Neuronal stem cell (in vitro differentiated cells): ENCODE measurements around the gene MARK4.

ENCODE experiments used
- DNase-seq: peaks from one replicate; pipeline ENCODE4 v3.0.0-alpha.2; 2013; ENCODE audit warnings: low spot score
- H2AFZ ChIP-seq: one replicate; pipeline ENCODE4 v1.6.1; 2013; ENCODE audit warnings: mild to moderate bottlenecking, low read length, inconsistent platforms
- H2AK5ac ChIP-seq: 2 replicates; pipeline ENCODE4 v1.6.1; 2013; ENCODE audit warnings: low read depth, mild to moderate bottlenecking, inconsistent platforms, low read length, moderate library complexity, mixed read lengths
- H2BK120ac ChIP-seq: 2 replicates; pipeline ENCODE4 v1.6.1; 2013; ENCODE audit warnings: low read depth, mild to moderate bottlenecking, inconsistent platforms, low read length, moderate library complexity, mixed read lengths
- H2BK12ac ChIP-seq: one replicate; pipeline ENCODE4 v1.6.1; 2013; ENCODE audit warnings: low read length, inconsistent platforms
- H2BK15ac ChIP-seq: 2 replicates; pipeline ENCODE4 v1.6.1; 2013; ENCODE audit warnings: mild to moderate bottlenecking, low read length, inconsistent platforms, mixed read lengths
- H2BK5ac ChIP-seq: one replicate; pipeline ENCODE4 v1.6.1; 2013; ENCODE audit warnings: inconsistent platforms, mild to moderate bottlenecking, low read length, moderate library complexity
- H3K14ac ChIP-seq: one replicate; pipeline ENCODE4 v1.6.1; 2013; ENCODE audit warnings: low read length, inconsistent platforms
- H3K18ac ChIP-seq: 2 replicates; pipeline ENCODE4 v1.6.1; 2013; ENCODE audit warnings: low read length, inconsistent platforms
- H3K23ac ChIP-seq: 2 replicates; pipeline ENCODE4 v1.6.1; 2013; ENCODE audit warnings: low read depth, mild to moderate bottlenecking, mixed read lengths, low read length, inconsistent platforms; ENCODE audit not compliant: poor library complexity
- H3K27ac ChIP-seq: replicated peaks from 3 replicates; pipeline ENCODE4 v1.5.1; 2013; ENCODE audit warnings: low read length, inconsistent platforms
- H3K27me3 ChIP-seq, 3 experiments: 2 replicates each; pipeline ENCODE4 v1.6.1; 2013; ENCODE audit warnings: low read length in 3 of 3, mild to moderate bottlenecking in 2 of 3, inconsistent platforms in 1 of 3, low read depth in 1 of 3, mixed read lengths in 1 of 3, moderate library complexity in 1 of 3; ENCODE audit not compliant: control insufficient read depth in 3 of 3, insufficient read depth in 3 of 3
- H3K36me3 ChIP-seq, 2 donors: replicated peaks in 1 of 2; 2 replicates each; pipeline ENCODE4 v1.6.1; 2013; ENCODE audit warnings: low read length in 2 of 2; ENCODE audit not compliant: control insufficient read depth in 2 of 2, insufficient read depth in 2 of 2
- H3K4ac ChIP-seq: 2 replicates; pipeline ENCODE4 v1.6.1; 2013; ENCODE audit warnings: inconsistent platforms, mild to moderate bottlenecking, low read length, moderate library complexity
- H3K4me1 ChIP-seq, 2 donors: 1 replicate in 1 of 2; 2 replicates in 1 of 2; pipeline ENCODE4 v1.6.1; 2013; ENCODE audit warnings: low read length in 2 of 2, low read depth in 1 of 2; ENCODE audit not compliant: control insufficient read depth in 2 of 2, insufficient read depth in 1 of 2
- H3K4me2 ChIP-seq: one replicate; pipeline ENCODE4 v1.6.1; 2013; ENCODE audit warnings: mild to moderate bottlenecking, low read length, inconsistent platforms; ENCODE audit not compliant: insufficient read depth, poor library complexity, severe bottlenecking
- H3K4me3 ChIP-seq, 2 donors: 2 replicates each; pipeline ENCODE4 v1.5.1; 2013; ENCODE audit warnings: low read length in 2 of 2, mild to moderate bottlenecking in 2 of 2, inconsistent platforms in 1 of 2, moderate library complexity in 1 of 2
- H3K79me1 ChIP-seq: one replicate; pipeline ENCODE4 v1.6.1; 2013; ENCODE audit warnings: low read depth, mild to moderate bottlenecking, inconsistent platforms, low read length, moderate library complexity
- H3K9ac ChIP-seq: one replicate; pipeline ENCODE4 v1.6.1; 2013; ENCODE audit warnings: mild to moderate bottlenecking, low read depth, low read length, inconsistent platforms; ENCODE audit not compliant: poor library complexity
- H3K9me3 ChIP-seq, 2 donors: replicated peaks in 1 of 2; 2 replicates each; pipeline versions ENCODE3 to v1.6.1; 2013; ENCODE audit warnings: low read length in 2 of 2, mild to moderate bottlenecking in 2 of 2, inconsistent platforms in 1 of 2, low read depth in 1 of 2, mixed read lengths in 1 of 2, moderate library complexity in 1 of 2; ENCODE audit not compliant: control insufficient read depth in 2 of 2, insufficient read depth in 1 of 2
- H4K8ac ChIP-seq: one replicate; pipeline ENCODE4 v1.6.1; 2013; ENCODE audit warnings: low read depth, mild to moderate bottlenecking, inconsistent platforms, low read length, moderate library complexity
- H4K91ac ChIP-seq: one replicate; pipeline ENCODE4 v1.6.1; 2013; ENCODE audit warnings: low read length, low read depth, mild to moderate bottlenecking, inconsistent platforms; ENCODE audit not compliant: poor library complexity
- WGBS, 2 donors: extraction: QIAGEN DNeasy Blood & Tissue Kit; methylation state at CpG; one replicate each; pipeline ENCODE4 v1.1.7; 2013; ENCODE audit warnings: missing lambda C conversion rate in 2 of 2, mixed read lengths in 1 of 2; ENCODE audit not compliant: insufficient read length in 2 of 2, insufficient replicate concordance in 1 of 2; ENCODE audit errors: extremely low coverage in 2 of 2; 5-methylcytosine and 5-hydroxymethylcytosine counted together

MARK4 gene

GRCh38 chr19:45231891-45232290 is 19.2 kb upstream of the MARK4 start:
- no peak overlapping the region for H3K14ac ChIP-seq
- no peak overlapping the region for H2BK15ac ChIP-seq
- H2BK12ac ChIP-seq = no peak overlapping the region
- H3K9ac ChIP-seq = no peak overlapping the region
- no peak overlapping the region for H3K27ac ChIP-seq
- H3K4ac ChIP-seq = no peak overlapping the region
- peaks cover 0 to 4% of the 10 kb centered on the region in 2 donors for H3K9me3 ChIP-seq
- no peaks in the 10 kb centered on the region for H3K4me1 ChIP-seq
- H3K4me3 ChIP-seq = no peak overlapping the region
- DNase-seq = no peak
- no peak overlapping the region for H4K8ac ChIP-seq
- H2AK5ac ChIP-seq = peak overlapping the region; percentile 46
- no peak overlapping the region for H3K18ac ChIP-seq
- no CpG with 5 or more reads among the region's 3 CpGs for WGBS, 2 donors
- no peaks in the 10 kb centered on the region for H3K79me1 ChIP-seq
- no peak overlapping the region for H2BK120ac ChIP-seq
- H3K23ac ChIP-seq = no peak overlapping the region
- peaks cover 0 to 3% of the 10 kb centered on the region in 2 donors for H3K36me3 ChIP-seq
- peaks cover 0 to 47% (median 21%) of the 10 kb centered on the region in 3 experiments for H3K27me3 ChIP-seq
- no peak overlapping the region for H3K4me2 ChIP-seq
- no peak overlapping the region for H2BK5ac ChIP-seq
- no peak overlapping the region for H2AFZ ChIP-seq
- H4K91ac ChIP-seq = no peak overlapping the region

- H3K4ac ChIP-seq = no peak overlapping the region
- peak overlapping the region; percentile 55 for H3K23ac ChIP-seq
- no peak overlapping the region for H2BK120ac ChIP-seq
- peaks cover 0 to 55% (median 21%) of the 10 kb centered on the region in 3 experiments for H3K27me3 ChIP-seq
- H2BK5ac ChIP-seq = no peak overlapping the region
- peaks cover 0 to 6% of the 10 kb centered on the region in 2 donors for H3K9me3 ChIP-seq
- H3K4me1 ChIP-seq = no peaks in the 10 kb centered on the region
- no peak overlapping the region for H4K8ac ChIP-seq
- no peak for DNase-seq
- H3K9ac ChIP-seq = peak overlapping the region; percentile 60
- H2AK5ac ChIP-seq = no peak overlapping the region
- no peaks in the 10 kb centered on the region for H3K79me1 ChIP-seq
- peaks cover 0 to 3% of the 10 kb centered on the region in 2 donors for H3K36me3 ChIP-seq
- H3K27ac ChIP-seq = no peak overlapping the region
- H2BK12ac ChIP-seq = no peak overlapping the region
- H3K14ac ChIP-seq = no peak overlapping the region
- H3K4me2 ChIP-seq = peak overlapping the region; percentile 40
- H2AFZ ChIP-seq = no peak overlapping the region
- no peak overlapping the region for H4K91ac ChIP-seq
- H3K4me3 ChIP-seq = no peak overlapping the region
- no peak overlapping the region for H2BK15ac ChIP-seq
- no CpG with 5 or more reads among the region's 93 CpGs for WGBS, 2 donors
- H3K18ac ChIP-seq = peak overlapping the region; percentile 27
These were observed 16.8 kb upstream of the MARK4 start for GRCh38 chr19:45234089-45234869.

GRCh38 chr19:45235485-45235884 is 15.6 kb upstream of the MARK4 start:
- H2AK5ac ChIP-seq = no peak overlapping the region
- no peak overlapping the region for H2BK12ac ChIP-seq
- peak overlapping the region; percentile 65 for H3K23ac ChIP-seq
- peaks cover 0 to 3% of the 10 kb centered on the region in 2 donors for H3K36me3 ChIP-seq
- H2BK120ac ChIP-seq = no peak overlapping the region
- H2AFZ ChIP-seq = no peak overlapping the region
- no peak overlapping the region for H3K4ac ChIP-seq
- H3K4me3 ChIP-seq = no peak overlapping the region
- H3K4me2 ChIP-seq = no peak overlapping the region
- H4K91ac ChIP-seq = no peak overlapping the region
- H3K4me1 ChIP-seq = no peaks in the 10 kb centered on the region
- no peak overlapping the region for H3K14ac ChIP-seq
- peaks cover 0 to 6% of the 10 kb centered on the region in 2 donors for H3K9me3 ChIP-seq
- H2BK5ac ChIP-seq = no peak overlapping the region
- no peak overlapping the region for H3K18ac ChIP-seq
- WGBS, 2 donors = no CpG with 5 or more reads among the region's 8 CpGs
- H3K79me1 ChIP-seq = no peaks in the 10 kb centered on the region
- H2BK15ac ChIP-seq = no peak overlapping the region
- no peak overlapping the region for H4K8ac ChIP-seq
- H3K9ac ChIP-seq = no peak overlapping the region
- no peak overlapping the region for H3K27ac ChIP-seq
- peaks cover 0 to 55% (median 21%) of the 10 kb centered on the region in 3 experiments for H3K27me3 ChIP-seq
- DNase-seq = no peak

- no peak for DNase-seq
- Histone ChIP-seq H3K27me3 (peaks cover 0 to 39% (median 19%) of the 10 kb centered on the region in 3 experiments), H3K36me3 (peaks cover 0 to under 1% of the 10 kb centered on the region in 2 donors), H3K23ac (no peak overlapping the region), H3K4me1 (peaks cover 0 to 4% of the 10 kb centered on the region in 2 donors), H3K9me3 (peaks cover 0 to 6% of the 10 kb centered on the region in 2 donors), H2BK15ac (no peak overlapping the region), H4K91ac (no peak overlapping the region), H3K27ac (no peak overlapping the region), H3K14ac (no peak overlapping the region), H2BK5ac (no peak overlapping the region), H3K18ac (no peak overlapping the region), H3K79me1 (no peaks in the 10 kb centered on the region), H3K4me3 (no peak overlapping the region), H2AK5ac (peak overlapping the region; percentile 1), H3K4ac (no peak overlapping the region), H2BK12ac (no peak overlapping the region), H3K4me2 (no peak overlapping the region), H4K8ac (no peak overlapping the region), H2AFZ (no peak overlapping the region), H3K9ac (no peak overlapping the region), H2BK120ac (no peak overlapping the region)
- no CpG with 5 or more reads among the region's 25 CpGs for WGBS, 2 donors
These were observed 12.5 kb upstream of the MARK4 start for GRCh38 chr19:45238556-45238955.
